Stimulated activated CD4-positive, alpha-beta T cell treated with anti-CD3 and anti-CD28 coated beads, Interleukin-12 subunit alpha, Interleukin-12 subunit beta, amount 100 ng/mL, for 24 hours (primary cell): ENCODE measurements around the gene HMGCS2.

Experiments
- DNase-seq, 2 experiments: peaks; one replicate each; pipeline ENCODE4 v3.0.0-alpha.2; 2020; ENCODE audit warnings: low read depth in 2 of 2

HMGCS2 gene

DNA sequence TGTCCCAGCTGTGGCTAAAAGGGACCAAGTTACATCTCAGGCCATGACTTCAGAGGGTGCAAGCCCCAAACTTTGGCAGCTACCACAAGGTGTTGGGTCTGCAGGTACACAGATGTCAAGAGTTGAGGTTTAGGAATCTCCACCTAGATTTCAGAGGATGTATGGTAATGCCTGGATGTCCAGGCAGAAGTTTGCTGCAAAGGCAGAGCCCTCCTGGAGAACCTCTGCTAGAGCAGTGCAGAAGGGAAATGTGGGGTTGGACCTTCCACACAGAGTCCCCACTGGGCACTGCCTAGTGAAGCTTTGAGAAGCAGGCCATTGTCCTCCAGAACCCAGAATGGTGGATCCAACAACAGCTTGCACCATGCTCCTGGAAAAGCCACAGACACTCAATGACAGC lies 67.0 kb downstream of the HMGCS2 start:
- no peak for DNase-seq

DNA sequence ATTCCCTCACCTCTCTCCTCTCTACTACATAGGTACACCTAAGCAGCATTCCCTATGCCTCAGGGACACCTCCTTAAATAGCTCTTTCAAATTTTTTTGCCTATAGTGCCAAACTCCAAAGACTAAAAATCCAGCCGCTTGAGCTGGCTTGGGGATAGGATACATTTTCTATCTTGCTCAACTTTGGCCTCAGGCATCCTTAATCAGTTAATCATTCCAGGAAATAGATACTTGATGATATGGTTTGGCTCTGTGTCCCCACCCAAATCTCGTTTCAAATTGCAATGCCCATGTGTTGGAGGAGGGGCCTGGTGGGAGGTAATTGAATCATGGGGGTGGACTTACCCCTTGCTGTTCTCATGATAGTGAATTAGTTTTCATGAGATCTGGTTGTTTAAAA lies 68.4 kb downstream of the HMGCS2 start:
- DNase-seq, result no peak
